ENCODE measurements around the gene SEZ6. TPM values are rescaled to one million over a fixed set of nuclear protein-coding genes. Genes with fewer than 3 reads are reported as not detected.

Gene SEZ6, protein sequence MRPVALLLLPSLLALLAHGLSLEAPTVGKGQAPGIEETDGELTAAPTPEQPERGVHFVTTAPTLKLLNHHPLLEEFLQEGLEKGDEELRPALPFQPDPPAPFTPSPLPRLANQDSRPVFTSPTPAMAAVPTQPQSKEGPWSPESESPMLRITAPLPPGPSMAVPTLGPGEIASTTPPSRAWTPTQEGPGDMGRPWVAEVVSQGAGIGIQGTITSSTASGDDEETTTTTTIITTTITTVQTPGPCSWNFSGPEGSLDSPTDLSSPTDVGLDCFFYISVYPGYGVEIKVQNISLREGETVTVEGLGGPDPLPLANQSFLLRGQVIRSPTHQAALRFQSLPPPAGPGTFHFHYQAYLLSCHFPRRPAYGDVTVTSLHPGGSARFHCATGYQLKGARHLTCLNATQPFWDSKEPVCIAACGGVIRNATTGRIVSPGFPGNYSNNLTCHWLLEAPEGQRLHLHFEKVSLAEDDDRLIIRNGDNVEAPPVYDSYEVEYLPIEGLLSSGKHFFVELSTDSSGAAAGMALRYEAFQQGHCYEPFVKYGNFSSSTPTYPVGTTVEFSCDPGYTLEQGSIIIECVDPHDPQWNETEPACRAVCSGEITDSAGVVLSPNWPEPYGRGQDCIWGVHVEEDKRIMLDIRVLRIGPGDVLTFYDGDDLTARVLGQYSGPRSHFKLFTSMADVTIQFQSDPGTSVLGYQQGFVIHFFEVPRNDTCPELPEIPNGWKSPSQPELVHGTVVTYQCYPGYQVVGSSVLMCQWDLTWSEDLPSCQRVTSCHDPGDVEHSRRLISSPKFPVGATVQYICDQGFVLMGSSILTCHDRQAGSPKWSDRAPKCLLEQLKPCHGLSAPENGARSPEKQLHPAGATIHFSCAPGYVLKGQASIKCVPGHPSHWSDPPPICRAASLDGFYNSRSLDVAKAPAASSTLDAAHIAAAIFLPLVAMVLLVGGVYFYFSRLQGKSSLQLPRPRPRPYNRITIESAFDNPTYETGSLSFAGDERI
- total RNA-seq, result not detected in 3 replicates

DNA sequence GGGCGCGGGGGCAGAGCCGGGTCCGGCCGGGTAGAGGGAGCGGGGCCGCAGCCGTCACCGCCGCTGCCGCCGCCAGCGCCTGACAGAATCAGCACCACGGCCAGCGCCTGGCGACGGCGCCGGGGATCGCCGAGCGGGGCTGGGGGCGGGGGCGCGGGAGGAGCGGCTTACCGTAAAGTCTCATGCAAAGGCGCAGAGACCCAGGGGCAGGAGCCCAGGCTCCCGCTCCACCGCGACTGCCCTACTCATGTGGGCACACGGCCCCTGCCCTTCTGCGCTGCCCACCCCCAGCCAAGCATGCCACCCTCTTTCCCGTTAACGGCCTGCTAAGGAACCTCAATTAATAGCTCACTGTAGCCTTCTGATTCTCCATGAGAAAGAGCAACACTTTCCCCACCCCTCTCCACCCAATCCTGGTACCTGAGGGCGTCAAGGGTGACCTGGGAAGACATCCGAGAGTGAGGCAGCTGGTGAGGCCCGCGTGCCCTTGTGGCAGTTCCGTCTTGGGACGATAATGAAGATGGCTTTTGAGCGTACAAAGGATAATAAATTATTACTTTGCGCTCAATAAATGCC lies at the start of gene SEZ6:
SEZ6 (minus strand) TSS at position 98 of the 576 bp plus-strand sequence. CDS start 164 bp downstream, outside the sequence.
- Mint-ChIP-seq H3K4me1 (peaks cover 6% of the 10 kb centered on the region), H3K27me3 (ENCODE audit: low read depth) (peaks cover 92% of the 10 kb centered on the region), H3K36me3 (no peaks in the 10 kb centered on the region), H3K4me3 (peak within 1 kb of the TSS; percentile 26), H3K27ac (peak within 1 kb of the TSS; percentile 66), H3K9me3 (no peaks in the 10 kb centered on the region)
- TF ChIP-seq, protein P1, sequence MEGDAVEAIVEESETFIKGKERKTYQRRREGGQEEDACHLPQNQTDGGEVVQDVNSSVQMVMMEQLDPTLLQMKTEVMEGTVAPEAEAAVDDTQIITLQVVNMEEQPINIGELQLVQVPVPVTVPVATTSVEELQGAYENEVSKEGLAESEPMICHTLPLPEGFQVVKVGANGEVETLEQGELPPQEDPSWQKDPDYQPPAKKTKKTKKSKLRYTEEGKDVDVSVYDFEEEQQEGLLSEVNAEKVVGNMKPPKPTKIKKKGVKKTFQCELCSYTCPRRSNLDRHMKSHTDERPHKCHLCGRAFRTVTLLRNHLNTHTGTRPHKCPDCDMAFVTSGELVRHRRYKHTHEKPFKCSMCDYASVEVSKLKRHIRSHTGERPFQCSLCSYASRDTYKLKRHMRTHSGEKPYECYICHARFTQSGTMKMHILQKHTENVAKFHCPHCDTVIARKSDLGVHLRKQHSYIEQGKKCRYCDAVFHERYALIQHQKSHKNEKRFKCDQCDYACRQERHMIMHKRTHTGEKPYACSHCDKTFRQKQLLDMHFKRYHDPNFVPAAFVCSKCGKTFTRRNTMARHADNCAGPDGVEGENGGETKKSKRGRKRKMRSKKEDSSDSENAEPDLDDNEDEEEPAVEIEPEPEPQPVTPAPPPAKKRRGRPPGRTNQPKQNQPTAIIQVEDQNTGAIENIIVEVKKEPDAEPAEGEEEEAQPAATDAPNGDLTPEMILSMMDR (IDR thresholded peaks at IDR 0.05; ENCODE audit: unreplicated experiment), result no peak
- DNase-seq (ENCODE audit: low spot score in 2 of 2, unreplicated experiment in 2 of 2), result peak; percentile 84 to 94

DNA sequence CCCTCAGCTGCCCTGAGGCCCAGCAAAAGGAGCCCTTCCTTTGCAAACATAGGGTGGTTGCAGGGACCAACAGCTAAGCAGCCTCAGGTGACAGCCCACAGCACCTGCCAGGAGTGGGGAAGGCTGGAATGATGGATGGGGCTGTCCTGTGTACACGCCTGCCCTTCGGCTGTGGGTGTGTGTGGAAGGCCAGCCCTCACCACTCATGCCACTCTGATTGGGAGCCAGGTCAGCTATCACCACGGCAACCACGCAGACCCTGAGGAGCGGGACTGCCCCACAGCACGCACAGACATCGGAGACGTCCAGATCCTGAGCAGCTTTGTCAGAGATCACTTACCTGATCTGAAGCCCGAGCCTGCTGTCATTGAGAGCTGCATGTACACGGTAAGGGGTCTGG lies 49.0 kb upstream of the SEZ6 start:
- peaks cover 10% of the 10 kb centered on the region for H3K4me1 Mint-ChIP-seq
- H3K9me3 Mint-ChIP-seq, result no peaks in the 10 kb centered on the region
- TF ChIP-seq, protein P1 (IDR thresholded peaks at IDR 0.05; ENCODE audit: unreplicated experiment), result no peak
- no peak overlapping the region for H3K27ac Mint-ChIP-seq
- peaks cover 42% of the 10 kb centered on the region for H3K27me3 Mint-ChIP-seq (ENCODE audit: low read depth)
- H3K4me3 Mint-ChIP-seq, result no peak overlapping the region
- H3K36me3 Mint-ChIP-seq, result no peaks in the 10 kb centered on the region
- no peak for DNase-seq (ENCODE audit: low spot score in 2 of 2, unreplicated experiment in 2 of 2)

DNA sequence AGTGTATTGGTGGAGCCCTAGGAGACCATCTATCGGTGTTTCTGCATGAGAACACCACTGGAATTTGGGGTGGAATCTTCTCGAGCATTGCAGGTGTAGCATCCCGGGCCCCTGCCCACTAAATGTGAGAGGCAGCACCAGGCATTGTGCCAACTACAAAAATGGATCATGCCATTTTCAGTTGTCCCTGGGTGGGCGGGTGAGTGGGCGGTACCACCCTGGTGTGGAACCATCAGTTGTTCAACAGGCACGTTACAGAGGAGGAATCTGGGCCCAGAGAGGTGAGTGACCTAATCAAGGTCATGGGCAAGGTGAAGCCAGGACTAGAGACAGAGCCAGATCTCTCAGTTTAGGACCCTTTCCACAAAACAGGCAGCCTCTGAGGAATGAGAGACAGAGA lies 45.9 kb upstream of the SEZ6 start:
- peaks cover 27% of the 10 kb centered on the region for H3K4me1 Mint-ChIP-seq
- TF ChIP-seq, protein P1 (IDR thresholded peaks at IDR 0.05; ENCODE audit: unreplicated experiment), result no peak

DNA sequence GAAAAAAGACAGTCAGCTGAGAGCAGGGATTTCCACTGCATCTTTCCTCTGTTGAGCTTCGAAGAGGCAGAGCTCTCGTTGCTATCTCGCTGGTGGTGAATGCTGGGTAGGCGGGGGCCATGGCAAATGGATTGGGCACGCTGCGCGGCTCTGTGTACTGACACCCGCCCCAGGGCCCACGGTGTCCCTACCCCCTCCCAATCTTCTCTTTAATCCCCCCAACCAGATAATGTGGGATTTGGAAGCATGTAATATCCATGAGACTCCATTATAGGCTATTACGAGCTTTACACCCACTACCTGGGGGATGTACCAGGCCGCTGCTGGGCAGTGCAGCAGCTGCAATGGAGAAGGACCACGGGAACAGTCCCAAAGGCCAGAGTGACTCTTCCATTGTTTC lies 45.4 kb upstream of the SEZ6 start:
- DNase-seq (ENCODE audit: low spot score in 2 of 2, unreplicated experiment in 2 of 2), result no peak
- Mint-ChIP-seq H3K27me3 (ENCODE audit: low read depth) (peaks cover 44% of the 10 kb centered on the region), H3K4me1 (peaks cover 27% of the 10 kb centered on the region), H3K4me3 (no peak overlapping the region), H3K36me3 (no peaks in the 10 kb centered on the region), H3K9me3 (no peaks in the 10 kb centered on the region), H3K27ac (no peak overlapping the region)
- TF ChIP-seq, protein P1 (IDR thresholded peaks at IDR 0.05; ENCODE audit: unreplicated experiment), result no peak

More for the DNA sequence above, 45.9 kb upstream of the SEZ6 start:
- Mint-ChIP-seq H3K9me3 (no peaks in the 10 kb centered on the region), H3K27me3 (ENCODE audit: low read depth) (peaks cover 43% of the 10 kb centered on the region), H3K27ac (no peak overlapping the region), H3K36me3 (no peaks in the 10 kb centered on the region), H3K4me3 (no peak overlapping the region)
- no peak for DNase-seq (ENCODE audit: low spot score in 2 of 2, unreplicated experiment in 2 of 2)

DNA sequence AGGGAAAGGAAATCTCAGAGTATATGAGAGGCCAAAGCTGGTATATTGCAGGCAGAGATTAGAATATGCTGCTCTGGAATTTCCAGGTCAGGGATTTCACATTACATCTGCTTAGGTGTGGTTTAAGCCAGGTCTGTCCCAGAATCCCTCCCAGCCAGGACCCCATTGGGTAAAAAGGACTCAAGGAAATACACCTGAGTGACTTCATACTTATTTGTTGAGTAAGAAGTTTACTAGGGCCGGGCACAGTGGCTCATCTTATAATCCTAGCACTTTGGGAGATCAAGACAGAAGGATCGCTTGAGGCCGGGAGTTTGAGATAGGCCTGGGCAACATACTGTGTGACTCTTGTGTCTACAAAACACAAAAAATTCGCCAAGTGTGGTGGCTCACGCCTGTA lies 44.3 kb upstream of the SEZ6 start:
- no peak for DNase-seq (ENCODE audit: low spot score in 2 of 2, unreplicated experiment in 2 of 2)
- TF ChIP-seq, protein P1 (IDR thresholded peaks at IDR 0.05; ENCODE audit: unreplicated experiment), result no peak
- H3K36me3 Mint-ChIP-seq, result no peaks in the 10 kb centered on the region
- H3K27ac Mint-ChIP-seq, result no peak overlapping the region
- H3K27me3 Mint-ChIP-seq (ENCODE audit: low read depth), result peaks cover 42% of the 10 kb centered on the region
- no peaks in the 10 kb centered on the region for H3K9me3 Mint-ChIP-seq
- no peak overlapping the region for H3K4me3 Mint-ChIP-seq
- H3K4me1 Mint-ChIP-seq, result peaks cover 29% of the 10 kb centered on the region
